Endodermal cell (in vitro differentiated cells): ENCODE data around the gene ASIC4. TPM values are rescaled to one million over a fixed set of nuclear protein-coding genes. Genes with fewer than 3 reads are reported as not detected.

Experiments
- DNase-seq: peaks from one replicate; pipeline ENCODE4 v3.0.0-alpha.2; 2017
- H3K27ac ChIP-seq: 2 replicates; pipeline ENCODE4 v1.5.1; 2013; ENCODE audit warnings: mild to moderate bottlenecking, low read depth, low read length, moderate library complexity
- H3K27me3 ChIP-seq: 2 replicates; pipeline ENCODE4 v1.6.1; 2013; ENCODE audit warnings: mild to moderate bottlenecking, low read length, moderate library complexity; ENCODE audit not compliant: insufficient read depth, control insufficient read depth, poor library complexity, severe bottlenecking
- H3K36me3 ChIP-seq: 2 replicates; pipeline ENCODE4 v1.7.0; 2013; ENCODE audit warnings: mild to moderate bottlenecking, low read length, moderate library complexity; ENCODE audit not compliant: control insufficient read depth, insufficient read depth
- H3K4me1 ChIP-seq: one replicate; pipeline ENCODE4 v1.7.0; 2013; ENCODE audit warnings: low read length; ENCODE audit not compliant: control insufficient read depth, insufficient read depth
- H3K4me3 ChIP-seq: 2 replicates; pipeline ENCODE4 v1.5.1; 2013; ENCODE audit warnings: mild to moderate bottlenecking, low read length, moderate library complexity
- H3K9ac ChIP-seq: 2 replicates; pipeline ENCODE4 v1.6.1; 2013; ENCODE audit warnings: mild to moderate bottlenecking, low read length, moderate library complexity; ENCODE audit not compliant: poor library complexity, severe bottlenecking; ENCODE audit errors: extremely low read depth
- H3K9me3 ChIP-seq: 2 replicates; pipeline ENCODE4 v1.6.1; 2013; ENCODE audit warnings: mild to moderate bottlenecking, low read length, moderate library complexity; ENCODE audit not compliant: control insufficient read depth
- H3K27ac Mint-ChIP-seq: 2 replicates; pipeline ENCODE4 v1.8.0; 2020; ENCODE audit warnings: mixed read lengths
- H3K27me3 Mint-ChIP-seq: 2 replicates; pipeline ENCODE4 v1.8.0; 2021; ENCODE audit warnings: mild to moderate bottlenecking, mixed read lengths; ENCODE audit not compliant: insufficient read depth
- H3K36me3 Mint-ChIP-seq: 2 replicates; pipeline ENCODE4 v1.8.0; 2020; ENCODE audit warnings: low read depth, mixed read lengths
- H3K4me1 Mint-ChIP-seq: 2 replicates; pipeline ENCODE4 v1.8.0; 2020; ENCODE audit warnings: mixed read lengths
- H3K4me3 Mint-ChIP-seq: 2 replicates; pipeline ENCODE4 v1.8.0; 2020; ENCODE audit warnings: mild to moderate bottlenecking, moderate library complexity, mixed read lengths
- H3K9me3 Mint-ChIP-seq: 2 replicates; pipeline ENCODE4 v1.8.0; 2020; ENCODE audit warnings: mild to moderate bottlenecking, mixed read lengths
- CTCF ChIP-seq: fragments of 200-600 bp; sonication (generic); conservative IDR thresholded peaks from 2 replicates; pipeline ENCODE4 v1.5.0; 2021; ENCODE audit warnings: antibody characterized with exemption, mild to moderate bottlenecking
- WGBS, 2 experiments: methylation state at CpG; one replicate each; pipeline versions ENCODE4 v1.1.5 to v1.1.7; 2013; ENCODE audit warnings: missing lambda C conversion rate in 2 of 2, mixed read lengths in 1 of 2; ENCODE audit not compliant: insufficient coverage in 1 of 2, insufficient read length in 1 of 2; 5-methylcytosine and 5-hydroxymethylcytosine counted together
- total RNA-seq, 2 donors: library from RNA; stranded (reverse); fragmentation: NEBNext Ultra II Directional in 1 of 2; extraction: Animal tissue kit (Norgen Biotek cat#: 25700) in 1 of 2; gene quantifications; 2 replicates in 1 of 2; 3 replicates in 1 of 2; pipeline ENCODE4 v1.2.1, GENCODE V29; 2021

Gene ASIC4
- total RNA-seq, 2 donors from 2014 or later, result 0.29 to 1.00 TPM

- Histone ChIP-seq H3K27ac (no peak overlapping the region), H3K9ac (no peak overlapping the region), H3K9me3 (no peaks in the 10 kb centered on the region), H3K4me1 (no peaks in the 10 kb centered on the region), H3K36me3 (no peaks in the 10 kb centered on the region), H3K27me3 (no peaks in the 10 kb centered on the region), H3K4me3 (no peak overlapping the region)
- no peak for TF ChIP-seq CTCF
- H3K9me3 Mint-ChIP-seq, result no peaks in the 10 kb centered on the region
- H3K4me3 Mint-ChIP-seq, result no peak overlapping the region
- no peak for DNase-seq
- peaks cover 11% of the 10 kb centered on the region for H3K27me3 Mint-ChIP-seq
- 93 to 95% methylated on average over 3 to 6 of the region's 6 CpGs for WGBS, 2 experiments
- H3K27ac Mint-ChIP-seq, result no peak overlapping the region
- peaks cover 21% of the 10 kb centered on the region for H3K4me1 Mint-ChIP-seq
- H3K36me3 Mint-ChIP-seq, result no peaks in the 10 kb centered on the region
These were observed 61.6 kb downstream of the ASIC4 start for GRCh38 chr2:219575566-219576504.

- H3K36me3 ChIP-seq, result no peaks in the 10 kb centered on the region
- H3K9me3 ChIP-seq, result no peaks in the 10 kb centered on the region
- peak overlapping the region; percentile 41 for H3K4me3 Mint-ChIP-seq
- no peaks in the 10 kb centered on the region for H3K4me1 ChIP-seq
- H3K9me3 Mint-ChIP-seq, result no peaks in the 10 kb centered on the region
- TF ChIP-seq CTCF, result no peak
- no peak overlapping the region for H3K27ac Mint-ChIP-seq
- no peak overlapping the region for H3K4me3 ChIP-seq
- WGBS, 2 experiments, result 39 to 48% methylated on average over 8 to 15 of the region's 15 CpGs
- DNase-seq, result peak; percentile 87
- H3K27me3 Mint-ChIP-seq, result peaks cover 11% of the 10 kb centered on the region
- H3K4me1 Mint-ChIP-seq, result peaks cover 21% of the 10 kb centered on the region
- H3K36me3 Mint-ChIP-seq, result no peaks in the 10 kb centered on the region
- peak overlapping the region; percentile 7 for H3K27ac ChIP-seq
- no peaks in the 10 kb centered on the region for H3K27me3 ChIP-seq
- H3K9ac ChIP-seq, result no peak overlapping the region
These were observed 62.5 kb downstream of the ASIC4 start for GRCh38 chr2:219576505-219577388.

- Mint-ChIP-seq H3K4me1 (peaks cover 15% of the 10 kb centered on the region), H3K9me3 (no peaks in the 10 kb centered on the region), H3K4me3 (no peak overlapping the region), H3K36me3 (no peaks in the 10 kb centered on the region), H3K27me3 (peaks cover 11% of the 10 kb centered on the region), H3K27ac (no peak overlapping the region)
- 89 to 91% methylated on average over 7 to 8 of the region's 8 CpGs for WGBS, 2 experiments
- no peak for DNase-seq
- Histone ChIP-seq H3K4me3 (no peak overlapping the region), H3K9me3 (no peaks in the 10 kb centered on the region), H3K27me3 (no peaks in the 10 kb centered on the region), H3K4me1 (no peaks in the 10 kb centered on the region), H3K36me3 (no peaks in the 10 kb centered on the region), H3K27ac (no peak overlapping the region), H3K9ac (no peak overlapping the region)
- TF ChIP-seq CTCF, result no peak
These were observed 64.7 kb downstream of the ASIC4 start for GRCh38 chr2:219578811-219579613.
